ENCODE data around the gene C2orf49.

DNA sequence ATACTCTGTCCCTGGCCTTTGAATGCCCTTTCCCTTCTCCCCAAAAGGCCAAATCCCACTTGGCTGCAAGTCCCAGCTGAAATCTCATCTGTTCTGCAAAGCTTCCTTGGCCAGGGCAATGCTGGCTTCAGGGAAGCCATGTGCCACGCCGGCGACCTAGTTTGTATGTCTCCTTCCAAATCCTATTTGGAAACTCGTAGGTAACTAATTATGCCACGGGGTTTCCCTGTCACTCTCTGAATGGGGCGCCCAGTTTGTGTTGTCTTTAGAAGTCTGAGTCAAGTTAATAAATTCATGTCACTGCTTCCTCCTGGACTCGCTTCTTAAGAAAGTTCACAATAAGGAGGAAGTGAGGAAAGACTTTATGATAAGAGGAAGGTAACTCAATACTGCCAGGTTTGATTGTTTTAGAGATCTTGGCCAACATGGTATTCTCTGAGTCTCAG is 42.4 kb downstream of the C2orf49 start:
- TF ChIP-seq, protein P1, sequence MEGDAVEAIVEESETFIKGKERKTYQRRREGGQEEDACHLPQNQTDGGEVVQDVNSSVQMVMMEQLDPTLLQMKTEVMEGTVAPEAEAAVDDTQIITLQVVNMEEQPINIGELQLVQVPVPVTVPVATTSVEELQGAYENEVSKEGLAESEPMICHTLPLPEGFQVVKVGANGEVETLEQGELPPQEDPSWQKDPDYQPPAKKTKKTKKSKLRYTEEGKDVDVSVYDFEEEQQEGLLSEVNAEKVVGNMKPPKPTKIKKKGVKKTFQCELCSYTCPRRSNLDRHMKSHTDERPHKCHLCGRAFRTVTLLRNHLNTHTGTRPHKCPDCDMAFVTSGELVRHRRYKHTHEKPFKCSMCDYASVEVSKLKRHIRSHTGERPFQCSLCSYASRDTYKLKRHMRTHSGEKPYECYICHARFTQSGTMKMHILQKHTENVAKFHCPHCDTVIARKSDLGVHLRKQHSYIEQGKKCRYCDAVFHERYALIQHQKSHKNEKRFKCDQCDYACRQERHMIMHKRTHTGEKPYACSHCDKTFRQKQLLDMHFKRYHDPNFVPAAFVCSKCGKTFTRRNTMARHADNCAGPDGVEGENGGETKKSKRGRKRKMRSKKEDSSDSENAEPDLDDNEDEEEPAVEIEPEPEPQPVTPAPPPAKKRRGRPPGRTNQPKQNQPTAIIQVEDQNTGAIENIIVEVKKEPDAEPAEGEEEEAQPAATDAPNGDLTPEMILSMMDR (IDR thresholded peaks at IDR 0.05; ENCODE audit: low read depth, low read length): no peak
- TF ChIP-seq EZH2phosphoT487 (IDR thresholded peaks at IDR 0.05; ENCODE audit: low read depth): no peak
